NCI-H526 treated with DMSO at 0.1 percent for 48 hours (cell line): Measurements from ENCODE around the gene RGL1.

Experiments
- DNase-seq: peaks from one replicate; lab custom pipeline; 2025; lab: John Stamatoyannopoulos, UW

Gene RGL1

DNA sequence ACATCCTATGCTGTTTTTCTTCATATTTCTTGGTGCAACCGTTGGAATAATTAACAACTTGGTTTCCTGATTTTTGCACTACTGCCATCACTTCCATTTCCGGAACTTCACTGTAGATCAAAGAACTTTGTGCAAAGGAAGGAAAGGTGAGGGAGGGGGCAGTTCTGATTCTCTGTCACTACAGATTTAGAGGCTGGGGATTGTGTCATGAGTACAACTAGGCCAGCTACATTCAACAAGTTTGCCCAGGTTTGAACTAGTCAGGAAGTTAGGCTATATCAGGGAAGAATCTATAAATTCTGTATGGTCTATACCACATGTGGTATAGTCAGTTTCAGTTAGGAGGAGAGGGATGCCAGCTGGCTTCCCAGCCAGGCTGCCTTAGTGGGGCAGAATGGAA is 84.2 kb downstream of the RGL1 start:
- DNase-seq: no peak

- peak; percentile 99 for DNase-seq
Measured at GRCh38 chr1:183891158-183891856, 86.4 kb downstream of the RGL1 start.

- peak; percentile 42 for DNase-seq
Measured at GRCh38 chr1:183892351-183892793, 87.5 kb downstream of the RGL1 start.

DNA sequence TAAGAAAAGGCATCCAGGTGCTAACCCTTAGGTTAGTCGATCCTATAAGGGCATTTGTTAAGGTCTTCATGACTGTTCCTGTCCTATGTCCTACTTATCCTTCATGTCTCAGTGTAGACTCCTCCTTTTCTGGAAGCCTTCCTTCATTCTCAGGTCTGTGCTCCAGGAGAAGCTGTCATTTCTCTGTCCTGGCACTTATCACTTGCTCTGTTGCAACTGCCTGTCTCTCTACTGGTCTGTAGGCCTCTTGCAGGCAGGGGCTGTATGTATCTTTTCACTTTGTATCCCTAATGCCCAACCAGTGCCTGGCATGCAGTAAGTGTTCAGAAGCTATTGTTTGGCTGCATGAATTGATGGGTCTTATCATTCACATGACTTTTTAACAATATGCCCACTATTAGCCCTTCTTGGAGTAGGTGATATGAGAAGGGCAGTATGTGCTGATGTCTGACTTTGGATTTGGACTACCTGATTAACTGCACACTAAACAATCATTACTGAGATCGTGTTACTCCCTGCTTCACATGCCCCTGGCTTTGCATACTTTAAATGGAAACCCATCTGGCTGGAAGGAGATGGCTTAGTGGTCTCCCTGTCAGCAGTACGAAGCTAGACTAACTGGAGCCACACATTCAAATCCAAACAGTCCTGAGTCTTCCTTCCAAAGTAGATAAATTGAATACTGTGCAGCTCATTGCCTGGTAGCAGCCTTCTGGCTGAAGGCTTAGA is 88.8 kb downstream of the RGL1 start:
- peak; percentile 100 for DNase-seq

- DNase-seq: no peak
Measured at GRCh38 chr1:183894290-183894565, 89.3 kb downstream of the RGL1 start.

GRCh38 chr1:183896466-183897048 is 91.6 kb downstream of the RGL1 start:
- no peak for DNase-seq

- DNase-seq: peak; percentile 86
Measured at GRCh38 chr1:183898001-183898396, 93.1 kb downstream of the RGL1 start.

DNA sequence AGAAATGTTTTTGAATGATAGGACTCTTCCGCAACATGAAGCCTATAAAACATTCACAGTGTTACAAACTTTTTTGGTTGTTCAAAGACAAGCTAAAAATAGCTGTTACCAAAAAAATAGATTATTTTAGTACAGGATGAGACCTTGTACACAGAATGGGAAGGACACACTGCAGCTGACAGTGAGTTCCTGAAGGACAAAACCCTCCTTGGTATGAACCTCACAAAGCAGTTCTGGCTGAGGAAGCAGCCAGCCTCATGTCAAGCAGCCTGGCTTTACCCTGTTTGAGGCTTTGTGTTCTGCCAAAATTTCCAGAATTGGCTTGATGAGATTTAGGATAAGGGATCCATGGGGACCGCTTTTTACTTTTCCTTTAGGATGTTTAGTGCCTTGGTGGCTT is 93.7 kb downstream of the RGL1 start:
- DNase-seq: no peak

- peak; percentile 95 for DNase-seq
Measured at GRCh38 chr1:183901748-183902330, 96.9 kb downstream of the RGL1 start.

GRCh38 chr1:183903101-183903500 is 98.2 kb downstream of the RGL1 start:
- DNase-seq: peak; percentile 99

DNA sequence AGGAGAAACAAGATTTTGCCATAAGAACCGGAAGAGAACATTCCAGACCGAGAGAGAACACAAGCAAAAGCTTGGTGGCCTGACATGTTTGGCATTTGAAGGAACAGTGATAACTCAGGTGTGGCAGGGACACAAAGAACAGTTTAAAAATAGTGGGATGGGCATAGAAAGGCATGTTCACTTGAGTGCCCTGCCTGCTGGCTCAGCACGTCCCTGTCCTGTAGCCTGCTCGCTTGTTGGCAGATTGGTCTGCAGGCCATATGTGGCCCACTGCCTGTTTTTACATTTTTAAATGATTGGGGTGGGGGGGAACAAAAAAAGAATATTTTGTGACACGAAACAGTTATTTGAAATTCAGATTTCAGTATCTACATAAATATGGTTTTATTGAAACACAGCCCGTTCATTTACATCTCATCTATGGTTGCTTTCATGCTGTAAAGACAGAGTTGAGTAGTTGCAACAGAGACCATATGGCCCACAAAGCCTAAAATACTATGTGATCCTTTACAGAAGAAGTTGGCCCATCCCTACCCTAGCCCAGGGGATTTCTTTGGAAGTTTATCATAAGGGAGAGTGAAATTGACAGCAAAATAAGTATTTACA is 100.7 kb downstream of the RGL1 start:
- DNase-seq: peak; percentile 96

- no peak for DNase-seq
Measured at GRCh38 chr1:183907070-183907469, 102.2 kb downstream of the RGL1 start.

GRCh38 chr1:183908079-183908478 is 103.2 kb downstream of the RGL1 start:
- no peak for DNase-seq

GRCh38 chr1:183909672-183910071 is 104.8 kb downstream of the RGL1 start:
- no peak for DNase-seq

DNA sequence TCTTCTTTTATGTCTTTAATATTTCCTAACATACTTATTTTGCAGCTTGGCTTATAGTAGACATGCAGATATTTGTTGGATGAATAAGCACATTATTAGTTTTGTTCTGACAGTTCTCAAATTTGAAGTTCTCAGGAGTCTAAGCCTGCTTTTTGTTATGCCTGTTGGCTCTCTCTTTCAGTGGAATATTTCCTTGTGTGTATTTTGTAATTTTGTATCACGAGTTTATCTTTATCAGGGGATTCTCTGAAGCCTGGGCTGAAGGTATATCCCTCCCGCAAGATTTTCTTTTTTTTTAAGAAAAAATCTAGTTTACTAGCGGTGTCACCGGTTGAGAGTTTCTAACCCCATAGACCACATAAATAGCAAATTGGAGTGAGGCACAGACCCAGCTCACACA is 105.9 kb downstream of the RGL1 start:
- DNase-seq: no peak

DNA sequence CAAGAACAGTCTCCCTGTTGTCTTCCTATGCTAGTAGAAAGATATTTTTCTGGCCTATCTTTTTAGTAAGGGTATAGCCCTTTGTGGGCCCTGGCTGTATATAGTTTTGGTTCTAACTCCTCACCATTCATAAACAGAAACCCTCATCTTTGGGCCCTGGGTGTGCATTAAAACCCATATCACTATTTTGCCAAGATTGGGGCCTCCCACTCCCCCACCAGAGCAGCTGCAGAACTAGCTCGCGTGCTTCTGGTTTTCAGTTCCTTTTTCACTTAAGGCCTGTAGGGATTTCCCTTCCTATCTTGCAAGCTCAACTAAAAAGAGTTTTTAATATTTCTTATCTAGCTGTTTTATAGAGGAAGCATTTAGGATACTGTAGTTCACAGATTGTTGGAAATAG is 106.4 kb downstream of the RGL1 start:
- DNase-seq: no peak

DNA sequence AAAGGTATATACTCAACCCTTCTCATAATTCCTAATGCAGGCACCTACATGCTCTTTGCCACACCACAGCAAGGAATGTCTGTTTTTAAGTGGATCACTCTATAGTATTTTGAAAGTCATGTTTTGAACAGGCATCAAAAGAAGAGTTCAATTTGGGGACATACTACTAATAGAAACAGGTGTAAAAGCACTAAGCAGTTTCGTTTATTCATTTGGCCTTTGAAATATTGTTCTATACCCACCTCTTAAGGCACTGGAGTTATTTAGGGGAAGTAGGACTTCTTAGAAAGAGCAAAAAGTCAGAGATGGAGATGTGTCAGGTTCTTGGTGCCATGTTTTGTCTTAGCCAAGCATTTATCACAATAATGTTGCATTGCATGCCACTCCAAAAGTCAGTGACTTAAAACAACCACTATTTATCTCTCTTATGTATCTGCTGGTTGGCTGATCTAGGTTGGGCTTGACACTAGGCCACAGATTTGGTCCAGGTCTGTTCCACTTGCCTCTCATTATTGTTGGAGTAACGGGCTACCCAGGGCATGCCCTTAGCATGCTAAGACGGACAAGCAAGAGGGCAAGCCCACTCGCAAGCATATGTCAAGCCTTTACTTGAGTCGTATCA is 107.5 kb downstream of the RGL1 start:
- no peak for DNase-seq

- no peak for DNase-seq
Measured at GRCh38 chr1:183913567-183913993, 108.7 kb downstream of the RGL1 start.

- no peak for DNase-seq
Measured at GRCh38 chr1:183914276-183914675, 109.4 kb downstream of the RGL1 start.

DNA sequence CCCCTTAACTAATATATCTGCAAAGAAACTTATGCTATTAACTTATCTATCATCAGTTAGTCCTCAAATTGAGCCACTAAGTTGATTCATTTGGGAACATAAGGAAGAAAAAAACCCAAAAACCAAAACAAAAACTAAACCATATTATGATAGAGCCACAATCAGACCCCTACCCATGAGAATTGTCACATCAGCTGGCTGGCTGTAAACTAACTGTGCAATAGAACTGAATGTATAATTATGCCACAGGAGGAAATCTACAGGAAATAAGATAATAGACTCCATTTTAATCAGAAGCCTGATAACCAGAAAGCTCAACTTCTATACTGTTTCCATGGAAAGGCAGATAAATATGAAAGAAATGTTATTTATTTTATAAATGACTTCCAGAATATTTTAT is 110.0 kb downstream of the RGL1 start:
- DNase-seq: no peak

DNA sequence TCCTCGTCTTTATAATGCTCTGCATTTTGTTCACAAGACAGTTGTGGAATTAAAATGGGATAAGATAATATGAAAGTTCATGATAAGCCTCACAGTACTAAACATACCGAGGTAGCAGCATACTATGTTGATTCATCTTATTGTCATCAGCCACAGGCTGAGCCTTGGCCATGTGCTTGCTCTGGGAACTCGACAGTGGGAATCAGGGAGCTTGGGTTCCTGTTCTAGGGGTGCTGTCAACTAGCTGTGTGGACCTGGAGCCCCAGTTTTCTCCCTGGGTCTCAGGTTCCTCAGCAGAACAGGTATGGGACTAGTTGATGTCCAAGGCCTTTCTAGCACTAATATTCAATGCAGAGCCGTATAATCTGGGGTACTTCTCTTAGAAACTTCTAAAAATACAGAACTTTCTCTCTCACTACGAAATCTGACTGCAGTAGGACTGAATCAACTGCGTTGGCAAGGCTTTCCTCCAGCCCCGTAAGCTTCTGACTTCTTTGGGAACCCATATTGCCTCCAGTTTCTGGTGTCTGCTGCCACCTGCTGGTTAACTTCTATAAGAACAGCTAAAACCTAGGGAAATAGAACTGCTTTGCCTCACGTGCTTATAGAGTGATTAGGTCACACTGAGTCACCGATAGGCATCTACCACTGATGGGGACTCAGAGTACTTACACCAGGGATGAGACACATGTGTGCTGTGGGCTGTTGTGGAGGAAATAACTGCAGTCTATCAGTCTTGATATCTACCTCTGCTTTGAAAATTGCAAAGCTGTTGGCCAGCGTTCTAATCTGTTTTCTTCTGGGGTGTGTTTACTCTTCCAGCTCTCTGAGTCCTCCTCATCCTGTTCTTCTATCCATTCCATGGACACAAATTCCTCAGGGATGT is 110.9 kb downstream of the RGL1 start:
- peak; percentile 92 for DNase-seq
